Measurements from ENCODE around the gene TNFAIP8L2.

- TF ChIP-seq POLR2A (IDR thresholded peaks at IDR 0.05; ENCODE audit: low read length) (no peak), GATA1 (IDR thresholded peaks at IDR 0.05; ENCODE audit: low read depth, low read length) (no peak)
These were observed 24.6 kb upstream of the TNFAIP8L2 start for GRCh38 chr1:151131701-151132334.

Data from erythroblast (primary cell).